AG20443 (cell line): ENCODE data around the gene SLC19A1.
"Not testable (repeated sequence)": the region's sequence is repeated elsewhere in the genome, so short reads cannot be mapped to it uniquely, and the experiment has no call there.

Experiments used
- DNase-seq: peaks from one replicate; pipeline ENCODE4 v3.0.0; 2012; ENCODE audit warnings: low spot score, mixed read lengths

The SLC19A1 gene

GRCh38 chr21:45533361-45533845 lies 8.8 kb downstream of the SLC19A1 start:
- no peak for DNase-seq

GRCh38 chr21:45532826-45533360 lies 9.3 kb downstream of the SLC19A1 start:
- DNase-seq, result no peak

- DNase-seq, result no peak
Measured at GRCh38 chr21:45531393-45532215, 10.6 kb downstream of the SLC19A1 start.

- not testable (repeated sequence) for DNase-seq
Measured at GRCh38 chr21:45531114-45531392, 11.2 kb downstream of the SLC19A1 start.

- DNase-seq, result no peak
Measured at GRCh38 chr21:45530423-45531113, 11.7 kb downstream of the SLC19A1 start.

- no peak for DNase-seq
Measured at GRCh38 chr21:45529785-45530422, 12.3 kb downstream of the SLC19A1 start.

- DNase-seq, result no peak
Measured at GRCh38 chr21:45528981-45529784, 13.1 kb downstream of the SLC19A1 start.

GRCh38 chr21:45528028-45528705 lies 14.1 kb downstream of the SLC19A1 start:
- no peak for DNase-seq

GRCh38 chr21:45527151-45527999 lies 14.9 kb downstream of the SLC19A1 start:
- DNase-seq, result not testable (repeated sequence)

GRCh38 chr21:45525910-45526306 lies 16.3 kb downstream of the SLC19A1 start:
- DNase-seq, result no peak

GRCh38 chr21:45525153-45525909 lies 16.9 kb downstream of the SLC19A1 start:
- no peak for DNase-seq

- no peak for DNase-seq
Measured at GRCh38 chr21:45524756-45525152, 17.5 kb downstream of the SLC19A1 start.

- DNase-seq, result no peak
Measured at GRCh38 chr21:45523411-45524101, 18.7 kb downstream of the SLC19A1 start.

- DNase-seq, result no peak
Measured at GRCh38 chr21:45522986-45523385, 19.3 kb downstream of the SLC19A1 start.

- no peak for DNase-seq
Measured at GRCh38 chr21:45522381-45522780, 19.9 kb downstream of the SLC19A1 start.

- DNase-seq, result no peak
Measured at GRCh38 chr21:45521241-45521640, 21.0 kb downstream of the SLC19A1 start.

GRCh38 chr21:45519182-45519581 lies 23.1 kb downstream of the SLC19A1 start:
- no peak for DNase-seq

GRCh38 chr21:45518742-45519141 lies 23.5 kb downstream of the SLC19A1 start:
- no peak for DNase-seq
